HG03469 (cell line): ENCODE measurements around the gene MFAP4.
"Not testable (repeated sequence)": the region's sequence is repeated elsewhere in the genome, so short reads cannot be mapped to it uniquely, and the experiment has no call there.

Experiments
- ATAC-seq: cut with Tn5 transposase; IDR thresholded peaks from one replicate; pipeline ENCODE4 v1.9.1; 2021; ENCODE audit warnings: mild to moderate bottlenecking, moderate library complexity, moderate number of reproducible peaks; ENCODE audit not compliant: unreplicated experiment

MFAP4 gene

DNA sequence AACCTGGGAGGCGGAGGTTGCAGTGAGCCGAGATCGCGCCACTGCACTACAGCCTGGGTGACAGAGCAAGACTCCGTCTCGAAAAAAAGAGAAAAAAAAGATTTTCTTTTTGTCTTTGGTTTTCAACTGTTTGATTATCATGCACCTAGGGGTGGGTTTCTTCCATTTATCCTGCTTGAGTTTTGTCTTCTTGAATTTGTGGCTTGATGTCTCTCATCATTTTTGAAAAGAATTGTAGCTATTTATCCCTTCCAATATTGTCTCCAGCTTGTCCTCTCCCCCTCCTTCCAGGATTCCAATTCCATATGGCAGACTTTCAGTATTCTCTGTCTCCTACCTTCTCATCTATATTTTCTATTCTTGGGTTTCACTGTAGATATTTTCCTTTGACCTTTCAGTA lies 32.2 kb downstream of the MFAP4 start:
- no peak for ATAC-seq

DNA sequence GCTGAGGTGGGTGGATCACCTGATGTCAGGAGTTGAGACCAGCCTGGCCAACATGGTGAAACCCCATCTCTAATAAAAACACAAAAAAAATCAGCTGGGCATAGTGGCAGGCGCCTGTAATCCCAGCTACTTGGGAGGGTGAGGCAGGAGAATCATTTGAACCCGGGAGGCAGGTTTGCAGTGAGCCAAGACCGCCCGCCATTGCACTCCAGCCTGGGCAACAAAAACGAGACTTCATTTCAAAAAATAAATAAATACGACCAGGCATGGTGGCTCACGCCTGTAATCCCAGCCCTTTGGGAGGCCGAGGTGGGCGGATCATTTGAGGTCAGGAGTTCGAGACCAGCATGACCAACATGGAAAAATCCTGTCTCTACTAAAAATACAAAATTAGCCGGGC lies 33.6 kb downstream of the MFAP4 start:
- not testable (repeated sequence) for ATAC-seq

DNA sequence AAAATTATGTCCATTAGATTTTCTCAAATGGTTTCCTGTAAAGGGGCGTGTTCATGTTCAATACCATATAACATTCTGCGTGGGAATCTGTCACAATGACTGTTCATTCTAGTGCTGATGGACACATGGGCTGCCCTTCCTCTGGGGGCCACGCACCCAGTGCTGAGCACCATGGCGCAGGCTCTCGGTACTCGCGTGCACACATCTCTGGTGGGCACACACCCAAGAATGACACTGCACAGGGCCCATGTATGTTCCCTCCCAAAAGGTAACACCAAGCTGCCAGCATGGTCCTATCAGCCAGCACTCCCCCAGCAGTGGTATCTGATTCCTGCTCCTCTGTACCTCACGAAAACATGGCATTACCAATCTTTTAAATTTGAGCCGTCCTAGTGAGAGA lies 38.2 kb downstream of the MFAP4 start:
- no peak for ATAC-seq

DNA sequence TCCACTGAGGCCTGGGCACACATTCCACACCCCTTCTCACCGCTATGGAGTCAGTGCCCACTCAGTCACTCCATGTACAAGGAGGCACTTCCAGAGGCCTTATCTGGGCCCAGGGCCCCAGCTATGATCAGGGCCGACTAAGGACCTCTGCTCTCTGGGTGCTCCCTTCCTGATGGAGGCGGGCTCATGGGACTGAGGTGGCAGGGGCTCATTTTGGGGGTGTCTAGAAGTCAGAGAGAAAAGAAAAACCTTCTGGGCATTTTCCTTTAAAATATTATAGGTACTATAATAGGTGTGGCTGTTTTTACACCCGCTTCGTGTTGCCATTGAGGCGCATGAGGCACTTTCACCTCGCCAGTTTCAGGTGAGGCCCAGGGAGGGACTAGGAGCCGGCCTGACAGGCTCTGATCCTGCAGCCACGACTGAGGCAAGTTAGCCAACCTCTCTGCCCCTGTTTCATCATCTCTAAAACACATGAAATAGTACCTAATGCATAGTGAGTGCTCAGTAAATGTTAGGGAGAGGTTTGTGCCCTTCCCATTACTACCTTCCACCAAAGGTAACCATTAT lies 38.8 kb downstream of the MFAP4 start:
- no peak for ATAC-seq

DNA sequence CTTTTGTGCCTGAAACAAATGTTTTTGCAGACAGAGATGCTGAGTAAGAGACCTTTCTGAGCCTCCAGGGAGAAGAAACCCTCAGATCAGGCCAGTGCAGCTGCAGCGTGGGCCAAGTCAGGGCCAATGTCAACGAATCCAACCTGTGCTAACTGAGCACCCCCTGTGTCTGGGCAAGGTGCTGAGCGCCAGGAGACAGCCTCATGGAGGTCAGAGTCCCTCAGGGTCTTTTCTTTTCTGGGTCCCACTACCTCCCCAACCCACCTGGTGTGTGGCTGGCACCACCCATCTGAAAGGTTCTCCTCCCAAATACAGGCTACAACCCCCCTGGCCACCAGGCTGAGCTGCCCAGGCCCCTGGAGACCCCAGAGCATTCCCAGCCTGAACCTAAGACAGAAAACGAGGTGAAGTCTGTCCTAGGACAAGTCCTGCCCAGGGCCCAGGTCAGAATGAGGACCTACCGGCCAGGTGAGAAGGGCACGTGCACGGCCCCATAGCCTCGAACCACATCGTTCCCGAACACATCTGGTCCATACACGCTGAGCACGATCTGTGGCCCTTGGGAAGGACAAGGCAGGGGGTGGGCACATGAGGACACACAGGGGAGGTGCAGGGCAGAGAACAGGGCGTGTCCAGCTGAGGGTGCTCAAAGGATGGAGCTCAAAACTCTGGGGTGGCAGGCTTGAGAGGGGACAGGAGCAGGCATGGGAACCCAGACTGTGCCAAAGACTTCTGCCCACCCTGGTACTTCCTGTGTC lies 39.5 kb downstream of the MFAP4 start:
- ATAC-seq: no peak

DNA sequence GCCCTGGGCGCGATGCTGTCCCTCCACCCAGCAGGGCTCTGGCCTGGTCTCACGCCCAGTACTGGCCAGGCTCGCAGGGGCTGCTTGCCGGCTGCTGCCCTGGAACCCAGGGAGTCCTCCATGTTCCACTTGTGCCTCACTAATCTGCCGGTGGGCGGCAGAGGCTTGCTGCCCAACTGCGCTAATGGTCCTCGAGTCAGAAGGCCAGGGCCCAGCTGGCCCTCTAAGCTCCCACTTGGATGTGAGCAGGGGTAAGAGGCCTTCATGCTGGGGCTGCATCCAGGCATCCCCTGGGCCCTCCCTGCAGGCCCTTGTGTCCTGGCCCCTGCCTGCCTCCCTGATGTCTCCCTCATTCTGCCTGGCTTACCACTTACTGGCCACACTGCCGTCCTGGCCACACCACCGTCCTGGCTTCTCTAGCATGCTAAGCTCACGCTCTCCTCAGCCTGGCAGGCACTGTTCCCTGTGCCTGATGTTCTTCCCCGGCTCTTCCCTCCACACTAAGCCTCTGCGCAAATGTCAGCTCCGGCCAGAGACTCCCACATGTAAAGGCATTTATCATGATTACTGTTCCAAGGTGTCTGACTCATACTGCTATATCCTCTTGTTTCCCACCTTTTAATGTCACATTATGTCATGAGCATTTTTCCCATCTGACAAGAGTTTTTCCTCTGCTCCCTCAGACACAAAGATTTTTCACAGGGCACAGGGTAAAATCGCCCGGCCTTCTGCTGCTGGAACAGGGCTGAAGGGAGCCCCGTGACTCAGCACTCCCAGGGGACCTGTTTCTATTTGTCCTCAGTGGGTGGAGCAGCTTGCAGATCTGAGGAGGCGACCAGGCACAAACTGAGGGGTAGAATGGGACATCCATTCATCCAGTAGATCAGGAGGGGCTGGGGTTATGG lies 40.4 kb downstream of the MFAP4 start:
- no peak for ATAC-seq

DNA sequence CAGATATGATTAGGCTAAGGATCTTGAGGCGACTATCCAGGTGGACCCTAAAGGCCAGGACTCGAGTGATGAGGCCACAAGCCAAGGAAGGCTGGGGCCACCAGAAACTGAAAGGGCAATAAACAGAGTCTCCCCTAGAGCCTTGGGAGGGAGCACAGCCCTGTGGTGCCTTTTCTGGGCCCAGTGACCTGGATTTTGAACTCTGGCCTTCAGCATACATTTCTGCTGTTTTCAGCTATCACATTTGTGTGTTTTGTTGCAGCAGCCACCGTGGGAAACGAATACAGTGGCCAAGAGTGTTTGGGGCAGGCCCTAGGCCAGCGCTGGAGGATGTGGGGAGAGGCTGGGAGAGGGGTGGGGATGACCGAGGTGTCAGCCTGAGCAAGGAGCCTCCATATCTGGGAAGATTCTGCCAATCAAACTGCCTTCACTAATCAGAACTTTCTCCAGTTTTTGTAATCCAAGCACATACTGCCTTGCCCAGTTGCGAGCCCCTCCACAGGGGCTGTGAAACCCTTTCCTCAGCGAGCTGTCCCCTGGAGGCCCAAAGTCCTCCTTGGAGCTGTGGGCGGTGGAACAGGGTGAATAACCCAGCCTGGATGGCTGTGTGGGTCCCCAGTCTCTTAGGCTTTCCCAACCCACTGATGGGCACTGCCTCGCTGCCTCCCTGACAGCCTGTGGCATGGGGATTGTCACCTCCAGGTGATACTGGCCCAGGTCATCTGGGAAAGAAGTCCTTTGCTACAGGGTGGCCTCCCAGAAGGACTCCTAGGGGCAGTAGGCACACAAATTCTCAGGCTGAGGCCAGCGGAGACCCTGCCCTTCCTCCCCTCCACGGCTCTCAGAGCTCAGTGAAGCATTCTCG lies 41.3 kb downstream of the MFAP4 start:
- no peak for ATAC-seq

DNA sequence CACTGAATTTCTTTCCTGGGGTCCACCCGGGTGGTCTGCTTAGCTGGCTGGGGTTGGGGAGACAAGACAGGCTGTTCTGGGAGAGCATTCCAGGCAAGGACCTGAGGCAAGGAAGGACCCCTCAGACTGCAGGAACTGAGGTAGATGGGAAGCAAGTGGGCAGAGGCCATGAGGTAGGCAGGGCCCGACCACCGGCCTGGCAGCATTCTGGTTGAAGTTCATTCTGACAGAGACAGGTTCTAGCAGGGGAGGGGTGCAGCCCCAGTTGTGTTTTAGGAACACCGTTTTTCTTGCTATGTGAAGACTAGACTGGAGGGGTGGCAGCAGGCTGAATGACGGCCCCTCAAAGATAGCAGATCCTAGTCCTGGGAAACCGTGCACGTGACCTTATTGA lies 41.9 kb downstream of the MFAP4 start:
- no peak for ATAC-seq

DNA sequence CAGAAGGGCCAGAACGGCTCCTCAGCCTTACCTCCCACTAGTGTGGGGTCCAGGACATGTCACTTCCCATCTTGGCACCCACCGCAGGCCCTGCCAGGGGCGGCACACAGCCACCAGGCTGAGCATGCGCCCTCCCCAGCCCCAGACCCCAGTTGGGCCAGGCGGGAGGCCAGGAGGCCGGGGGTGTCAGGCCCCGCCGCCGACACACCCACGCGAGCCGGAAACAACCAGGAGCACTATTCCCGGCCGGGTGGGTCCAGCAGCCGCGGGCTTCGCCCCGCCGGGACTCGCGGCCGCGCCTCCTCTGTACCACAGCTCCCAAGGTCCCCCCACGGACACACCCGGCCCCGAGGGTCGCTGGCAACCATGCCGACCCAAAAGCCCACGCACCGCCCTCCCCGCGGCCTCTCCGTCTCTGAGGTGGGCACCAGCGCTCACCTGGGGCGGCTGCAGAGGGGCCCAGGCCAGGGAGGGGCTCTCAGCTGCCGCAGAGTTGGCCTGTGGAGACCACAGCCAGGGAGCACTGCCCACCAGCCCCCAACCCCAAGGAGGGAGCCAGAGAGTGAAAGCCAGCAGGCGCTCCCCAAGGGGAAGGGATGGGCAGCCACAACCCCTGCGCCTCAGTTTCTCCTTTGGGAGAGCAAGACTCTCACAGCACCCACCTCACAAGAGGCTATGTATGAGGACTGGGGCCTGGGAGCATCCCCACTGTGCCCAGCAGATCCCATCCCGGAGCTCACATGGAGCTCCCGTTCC lies 42.5 kb downstream of the MFAP4 start:
- no peak for ATAC-seq

DNA sequence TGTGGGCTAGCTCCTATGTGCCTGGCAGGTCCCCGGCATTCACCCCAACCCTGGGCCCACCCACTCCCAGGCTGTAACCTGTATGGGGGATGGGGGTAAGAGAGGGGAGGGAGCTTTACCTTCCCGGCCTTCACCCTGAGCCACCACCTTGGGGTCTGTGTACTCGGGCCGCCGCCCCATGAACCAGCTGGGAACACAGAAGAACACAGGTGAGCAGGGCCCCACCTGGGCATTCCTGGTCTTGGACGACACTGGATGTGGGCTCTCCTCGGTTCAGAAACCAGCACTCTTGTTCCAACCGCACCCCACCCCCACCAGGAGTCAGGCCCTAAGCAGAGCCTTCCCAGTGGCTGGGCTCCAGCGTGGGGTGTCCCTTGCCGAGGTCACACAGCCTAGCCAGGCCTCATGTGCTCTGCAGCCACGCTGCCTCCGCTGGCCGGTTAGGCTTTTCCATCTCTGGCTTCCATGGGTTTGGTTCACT lies 43.3 kb downstream of the MFAP4 start:
- no peak for ATAC-seq

DNA sequence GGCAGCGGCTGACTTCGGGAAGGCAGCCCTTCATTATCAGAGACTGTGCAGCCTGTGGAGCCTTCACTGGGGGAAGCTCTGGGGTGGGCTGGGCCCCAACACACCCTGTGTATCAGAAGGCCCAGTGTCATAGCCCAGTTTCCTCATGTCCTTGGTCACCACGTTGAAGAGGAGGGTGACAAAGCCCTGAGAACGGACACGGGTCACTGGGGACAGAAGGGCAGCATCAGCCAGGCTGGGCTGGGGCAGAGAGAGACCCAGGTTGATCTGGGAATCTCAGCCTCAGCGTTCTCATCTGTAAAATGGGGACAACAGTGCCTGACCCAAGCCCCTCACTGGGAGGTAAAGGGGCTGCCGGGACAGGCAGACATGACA lies 43.7 kb downstream of the MFAP4 start:
- ATAC-seq: no peak

DNA sequence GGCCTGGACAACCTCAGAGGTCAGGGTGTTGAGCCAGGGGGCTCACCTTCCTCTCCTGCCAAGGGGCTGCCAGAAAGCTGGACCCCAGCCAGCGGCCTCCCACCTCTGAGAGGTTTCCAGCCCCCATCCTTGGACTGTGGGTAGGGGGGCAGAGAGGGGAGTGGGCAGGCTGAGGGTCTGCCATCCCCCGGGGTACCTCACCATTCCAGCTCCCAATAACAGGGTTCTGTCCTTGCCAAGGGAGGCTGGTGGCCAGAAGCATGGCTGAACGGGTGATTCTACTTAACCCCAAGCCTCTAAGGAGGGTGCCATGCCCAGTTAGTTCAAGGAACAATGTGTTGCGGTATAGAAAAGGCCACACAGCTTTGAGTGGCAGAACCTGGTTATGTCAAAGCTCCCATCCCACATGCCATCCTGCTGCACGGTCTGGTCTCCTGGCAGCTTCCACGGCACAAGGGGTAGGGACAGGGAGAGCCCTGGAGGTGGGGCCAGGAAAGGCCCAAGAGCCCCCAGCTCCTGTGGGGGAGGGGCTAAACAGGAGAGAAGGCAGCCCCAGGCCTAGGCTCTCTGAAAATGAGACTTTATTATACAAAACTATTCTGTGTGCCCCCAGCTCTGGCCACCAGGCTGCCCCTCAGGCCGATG lies 44.3 kb downstream of the MFAP4 start:
- ATAC-seq: no peak

DNA sequence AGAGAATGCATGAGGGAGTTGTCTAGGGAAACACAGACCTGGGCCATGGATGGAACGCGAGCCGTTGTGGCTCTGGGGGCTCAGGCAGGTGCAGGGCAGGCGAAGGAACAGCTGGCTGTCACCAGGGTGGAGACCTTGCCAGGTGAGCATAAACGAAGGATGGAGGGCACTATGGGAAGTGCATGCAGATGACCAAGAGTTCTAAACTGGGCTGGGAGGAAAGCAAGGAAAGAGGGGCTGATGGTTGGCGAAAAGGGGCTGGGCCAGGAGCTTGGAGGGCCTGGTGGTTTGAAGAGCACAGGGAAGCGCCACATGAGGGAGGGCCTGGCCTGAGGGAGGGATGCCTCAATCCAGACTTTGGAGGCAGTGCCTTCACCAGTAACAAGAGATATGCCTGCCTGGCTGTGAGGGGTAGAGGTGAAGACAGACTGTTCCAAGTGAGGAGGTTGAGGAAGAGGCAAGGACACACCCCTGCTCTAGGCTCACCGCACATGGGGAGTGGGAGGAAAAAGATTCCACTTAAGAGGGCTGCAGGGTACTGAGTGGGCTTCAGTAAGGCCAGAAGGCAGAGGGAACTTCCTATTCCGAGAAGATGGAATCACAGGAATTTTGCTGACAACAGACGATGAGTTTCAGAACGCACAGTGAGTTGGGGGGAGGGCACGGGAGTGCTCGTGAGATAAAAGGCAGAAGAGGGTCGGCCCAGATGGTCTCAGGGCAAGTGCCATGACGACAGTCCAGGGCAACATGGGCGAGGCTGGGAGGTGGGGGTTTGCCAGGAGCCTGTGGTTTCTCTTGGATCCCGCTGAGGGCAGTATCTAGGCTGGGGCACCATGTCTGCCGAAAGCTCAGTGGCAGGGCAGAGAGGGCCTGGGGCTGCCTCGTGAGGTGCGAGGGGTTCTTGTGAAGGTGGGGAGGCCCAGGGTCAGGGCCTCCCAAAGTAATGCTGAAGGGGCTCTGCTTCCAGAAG lies 45.1 kb downstream of the MFAP4 start:
- no peak for ATAC-seq

DNA sequence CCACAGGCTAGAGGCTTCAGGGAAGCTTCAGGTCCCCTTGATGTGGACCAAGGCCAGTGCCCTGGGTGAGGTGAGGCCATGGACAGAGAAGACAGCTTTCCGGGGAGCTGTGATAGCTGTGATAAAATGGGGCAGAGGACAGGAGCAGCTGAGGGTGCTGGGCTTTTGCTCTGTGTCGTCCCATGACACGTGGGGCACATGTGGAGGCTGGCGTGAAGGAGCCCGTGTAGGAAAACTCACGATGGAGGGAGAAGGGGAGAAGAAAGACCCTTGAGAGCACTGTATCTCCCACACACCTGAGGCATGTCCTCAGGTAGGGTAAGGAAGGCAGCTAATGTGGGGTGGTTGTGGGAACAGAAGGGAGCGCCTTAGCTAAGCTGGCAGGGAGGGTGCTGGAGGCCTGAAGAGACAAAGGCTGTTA lies 45.8 kb downstream of the MFAP4 start:
- no peak for ATAC-seq

DNA sequence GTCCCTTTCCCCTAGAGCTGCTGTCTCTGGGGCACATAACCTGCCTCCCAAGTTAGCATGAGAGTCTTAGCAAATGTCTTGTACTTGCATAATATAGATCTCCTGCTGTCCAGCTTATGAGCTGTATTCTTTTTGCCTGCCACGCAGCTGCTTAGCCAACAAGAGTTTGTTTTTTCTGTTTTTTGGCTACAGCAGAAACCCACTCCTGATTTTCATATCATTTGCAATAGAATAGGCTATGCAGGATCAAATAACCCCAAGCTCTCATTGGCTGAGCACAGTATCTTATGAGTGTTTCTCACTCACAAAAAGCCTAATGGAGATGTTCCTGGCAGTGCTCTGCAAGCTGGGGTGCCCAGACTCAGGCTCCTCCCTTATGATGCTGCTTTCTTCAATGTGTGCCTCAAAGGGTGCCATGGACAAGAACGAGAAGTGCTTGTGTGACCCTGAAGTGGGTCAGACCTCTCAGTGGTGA lies 47.6 kb downstream of the MFAP4 start:
- no peak for ATAC-seq

DNA sequence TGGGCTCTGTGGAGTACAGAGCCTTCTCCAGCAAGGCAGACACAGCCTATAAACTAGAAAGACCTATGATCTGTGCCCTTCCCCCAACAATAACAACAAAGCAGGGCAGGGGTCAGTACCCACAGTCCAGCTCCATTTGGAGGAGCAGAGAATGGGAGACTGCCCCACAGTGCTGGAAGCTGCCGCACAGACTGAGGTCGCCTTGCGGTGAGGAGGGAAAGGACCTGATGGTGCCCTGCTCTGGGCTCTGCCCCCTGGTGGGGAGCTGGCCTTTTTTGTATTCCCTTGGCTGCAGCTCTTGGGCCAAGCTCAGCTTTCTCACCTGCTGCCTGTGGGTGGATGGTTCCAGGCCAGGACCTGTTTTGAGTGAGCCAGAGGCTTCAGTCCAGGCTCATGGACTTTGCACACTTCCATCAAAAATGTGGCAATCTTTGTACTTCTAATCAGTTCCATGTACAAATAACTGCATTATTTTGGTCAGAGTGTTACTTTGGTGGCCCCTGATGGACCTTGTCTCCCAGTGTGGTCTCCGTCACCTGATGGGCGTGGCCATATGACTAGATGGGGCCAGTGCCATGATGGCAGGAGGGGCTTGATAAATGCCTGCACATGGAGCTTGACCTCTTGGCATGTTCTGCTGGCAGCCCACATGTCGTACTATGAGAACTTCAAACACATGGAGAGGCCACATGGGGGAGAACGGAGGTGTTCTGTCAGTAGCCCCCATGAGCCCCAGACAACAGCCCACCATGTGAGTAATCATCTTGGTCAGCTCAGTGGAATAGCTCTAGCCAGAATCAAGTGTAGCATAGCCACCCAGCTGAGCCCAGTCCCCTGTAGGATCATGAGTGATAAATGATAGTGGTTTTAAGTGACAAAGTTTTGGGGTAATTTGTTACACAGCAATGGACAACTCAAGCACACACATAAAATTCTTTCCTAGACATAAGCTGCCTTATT lies 48.7 kb downstream of the MFAP4 start:
- no peak for ATAC-seq

DNA sequence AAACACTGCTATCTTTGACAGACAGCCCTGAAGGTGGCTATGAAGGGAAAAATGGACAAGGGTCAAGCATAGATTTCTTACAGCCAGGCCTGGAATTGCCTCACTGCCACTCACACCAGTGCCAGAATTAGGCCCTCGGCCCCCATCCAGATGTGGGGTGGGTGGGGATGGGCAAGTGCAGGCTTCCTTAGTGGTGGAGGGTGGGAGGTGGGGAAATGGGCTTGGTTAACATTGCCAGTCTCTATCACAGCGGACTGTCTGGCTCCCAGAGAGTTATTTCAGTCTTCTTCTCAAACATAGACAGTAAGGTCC lies 49.3 kb downstream of the MFAP4 start:
- no peak for ATAC-seq
